IPS DF 6.9 (cell line): Measurements from ENCODE around the gene CCDC149.
A peak's percentile ranks its signal among the peaks of the same experiment; 100 is the strongest.

Experiments
- DNase-seq: peaks from one replicate; pipeline ENCODE4 v3.0.0-alpha.2; 2013; ENCODE audit warnings: low read depth, low spot score
- H3K27ac ChIP-seq: one replicate; pipeline ENCODE4 v1.5.1; 2013; ENCODE audit warnings: low read length, control low read depth
- H3K27me3 ChIP-seq: 2 replicates; pipeline ENCODE4 v1.6.1; 2013; ENCODE audit warnings: mild to moderate bottlenecking, low read length; ENCODE audit not compliant: control insufficient read depth, insufficient read depth
- H3K36me3 ChIP-seq: 2 replicates; pipeline ENCODE4 v1.6.1; 2013; ENCODE audit warnings: low read length; ENCODE audit not compliant: control insufficient read depth, insufficient read depth
- H3K4me1 ChIP-seq: 2 replicates; pipeline ENCODE4 v1.6.1; 2013; ENCODE audit warnings: low read length; ENCODE audit not compliant: control insufficient read depth, insufficient read depth
- H3K4me3 ChIP-seq: 2 replicates; pipeline ENCODE4 v1.5.1; 2013; ENCODE audit warnings: mild to moderate bottlenecking, low read length
- H3K9me3 ChIP-seq: 2 replicates; pipeline ENCODE4 v1.6.1; 2013; ENCODE audit warnings: low read length, inconsistent platforms; ENCODE audit not compliant: control insufficient read depth, insufficient read depth
- WGBS: extraction: QIAGEN DNeasy Blood & Tissue Kit; methylation state at CpG from one replicate; pipeline ENCODE4 v1.1.7; 2013; ENCODE audit warnings: mixed read lengths, missing lambda C conversion rate; ENCODE audit not compliant: insufficient read length, insufficient coverage; 5-methylcytosine and 5-hydroxymethylcytosine counted together

CCDC149 gene

GRCh38 chr4:24798036-24798610, 114.7 kb downstream of the CCDC149 start:
- Histone ChIP-seq H3K27me3 (peaks cover 20% of the 10 kb centered on the region; the same call in 1 of the 2 replicates), H3K4me3 (no peak overlapping the region), H3K27ac (no peak overlapping the region), H3K9me3 (no peaks in the 10 kb centered on the region), H3K36me3 (no peaks in the 10 kb centered on the region), H3K4me1 (peaks cover 5% of the 10 kb centered on the region; the same call in 1 of the 2 replicates)
- no peak for DNase-seq
- no CpG with 5 or more reads among the region's 5 CpGs for WGBS

DNA sequence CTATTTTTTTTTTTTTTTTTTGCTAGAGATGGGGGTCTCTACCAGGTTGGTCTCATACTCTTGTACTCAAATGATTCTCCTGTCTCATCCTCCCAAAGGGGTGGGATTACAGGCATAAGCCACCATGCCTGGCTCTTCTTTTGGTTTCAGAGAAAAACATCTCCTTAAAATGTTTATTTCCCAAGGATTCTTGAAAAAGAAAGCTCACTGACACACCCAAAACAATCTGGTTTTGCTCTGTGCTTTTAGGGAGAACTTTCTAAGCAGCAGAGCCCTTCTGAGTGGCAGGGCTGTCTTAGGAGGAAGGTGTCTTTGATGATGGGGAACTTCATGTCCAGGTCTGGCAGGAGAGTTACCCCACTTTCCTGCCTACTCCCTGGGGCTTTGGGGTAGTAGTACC, 116.2 kb downstream of the CCDC149 start:
- no peak overlapping the region for H3K27ac ChIP-seq
- peaks cover 5% of the 10 kb centered on the region; the same call in 1 of the 2 replicates for H3K4me1 ChIP-seq
- H3K36me3 ChIP-seq = no peaks in the 10 kb centered on the region
- H3K4me3 ChIP-seq = no peak overlapping the region
- DNase-seq = no peak
- H3K9me3 ChIP-seq = no peaks in the 10 kb centered on the region
- H3K27me3 ChIP-seq = peaks cover 20% of the 10 kb centered on the region; the same call in 1 of the 2 replicates

GRCh38 chr4:24795666-24796381, 117.0 kb downstream of the CCDC149 start:
- whole genome bisulfite sequencing = no CpG with 5 or more reads among the region's 9 CpGs
- H3K27me3 ChIP-seq = peaks cover 20% of the 10 kb centered on the region; the same call in 1 of the 2 replicates
- no peak for DNase-seq
- peak overlapping the region; percentile 0; the same call in 1 of the 2 replicates for H3K4me3 ChIP-seq
- no peak overlapping the region for H3K27ac ChIP-seq
- no peaks in the 10 kb centered on the region for H3K9me3 ChIP-seq
- H3K36me3 ChIP-seq = no peaks in the 10 kb centered on the region
- H3K4me1 ChIP-seq = peaks cover 5% of the 10 kb centered on the region; the same call in 1 of the 2 replicates

GRCh38 chr4:24794916-24795665, 117.8 kb downstream of the CCDC149 start, which contains the start of gene SOD3:
SOD3 (plus strand) TSS chr4:24795573; CDS start chr4:24799522, 3,949 bp downstream.
- DNase-seq = peak; percentile 74
- Histone ChIP-seq H3K9me3 (no peaks in the 10 kb centered on the region), H3K36me3 (no peaks in the 10 kb centered on the region), H3K27me3 (peaks cover 17% of the 10 kb centered on the region; the same call in 1 of the 2 replicates), H3K4me3 (peak within 1 kb of the TSS; percentile 0; the same call in 1 of the 2 replicates), H3K27ac (no peak within 1 kb of the TSS), H3K4me1 (peaks cover 4% of the 10 kb centered on the region; the same call in 1 of the 2 replicates)
- no CpG with 5 or more reads among the region's 21 CpGs for WGBS

DNA sequence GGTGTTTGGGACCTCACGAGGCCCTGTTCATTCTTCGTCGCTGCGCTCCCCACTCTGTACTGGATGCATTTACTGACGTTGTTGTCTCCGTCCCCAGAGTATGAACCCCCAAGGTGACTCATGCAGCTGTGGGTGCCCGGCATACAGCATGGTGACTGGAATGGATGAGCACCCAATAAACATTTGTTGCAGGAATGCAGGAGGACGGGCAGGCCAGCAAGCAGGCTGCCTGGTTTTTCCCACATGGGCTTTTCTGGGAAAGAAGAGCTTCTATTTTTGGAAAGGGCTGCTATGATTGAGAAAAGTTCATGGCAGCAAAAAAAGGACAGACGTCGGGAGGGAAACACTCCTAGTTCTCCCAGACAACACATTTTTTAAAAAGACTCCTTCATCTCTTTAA, 118.4 kb downstream of the CCDC149 start:
- peaks cover 12% of the 10 kb centered on the region; the same call in 1 of the 2 replicates for H3K27me3 ChIP-seq
- H3K4me1 ChIP-seq = peaks cover 4% of the 10 kb centered on the region; the same call in 1 of the 2 replicates
- H3K4me3 ChIP-seq = no peak overlapping the region
- H3K9me3 ChIP-seq = no peaks in the 10 kb centered on the region
- H3K36me3 ChIP-seq = no peaks in the 10 kb centered on the region
- WGBS = no CpG with 5 or more reads among the region's 10 CpGs
- DNase-seq = no peak
- H3K27ac ChIP-seq = no peak overlapping the region

DNA sequence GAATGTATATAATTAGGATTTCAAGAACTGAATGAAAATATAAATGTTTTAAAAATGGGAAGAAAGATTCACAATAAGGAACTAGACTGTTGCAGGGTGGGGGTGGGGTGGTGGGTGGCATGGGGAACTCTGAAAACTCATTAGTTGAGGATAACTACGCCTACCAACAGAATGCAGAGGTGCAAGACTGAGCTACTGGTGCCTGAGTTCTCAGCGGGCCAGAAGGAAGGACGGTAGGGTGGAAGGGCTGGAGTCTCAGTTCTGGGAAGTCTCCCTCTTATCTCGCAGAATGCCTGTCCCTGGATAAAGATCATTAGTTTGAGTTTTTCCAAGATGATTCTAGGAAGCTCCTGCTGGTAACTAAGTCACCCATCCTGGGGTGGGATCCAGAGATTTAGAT, 118.8 kb downstream of the CCDC149 start:
- no CpG with 5 or more reads among the region's 4 CpGs for WGBS
- H3K27ac ChIP-seq = no peak overlapping the region
- DNase-seq = no peak

DNA sequence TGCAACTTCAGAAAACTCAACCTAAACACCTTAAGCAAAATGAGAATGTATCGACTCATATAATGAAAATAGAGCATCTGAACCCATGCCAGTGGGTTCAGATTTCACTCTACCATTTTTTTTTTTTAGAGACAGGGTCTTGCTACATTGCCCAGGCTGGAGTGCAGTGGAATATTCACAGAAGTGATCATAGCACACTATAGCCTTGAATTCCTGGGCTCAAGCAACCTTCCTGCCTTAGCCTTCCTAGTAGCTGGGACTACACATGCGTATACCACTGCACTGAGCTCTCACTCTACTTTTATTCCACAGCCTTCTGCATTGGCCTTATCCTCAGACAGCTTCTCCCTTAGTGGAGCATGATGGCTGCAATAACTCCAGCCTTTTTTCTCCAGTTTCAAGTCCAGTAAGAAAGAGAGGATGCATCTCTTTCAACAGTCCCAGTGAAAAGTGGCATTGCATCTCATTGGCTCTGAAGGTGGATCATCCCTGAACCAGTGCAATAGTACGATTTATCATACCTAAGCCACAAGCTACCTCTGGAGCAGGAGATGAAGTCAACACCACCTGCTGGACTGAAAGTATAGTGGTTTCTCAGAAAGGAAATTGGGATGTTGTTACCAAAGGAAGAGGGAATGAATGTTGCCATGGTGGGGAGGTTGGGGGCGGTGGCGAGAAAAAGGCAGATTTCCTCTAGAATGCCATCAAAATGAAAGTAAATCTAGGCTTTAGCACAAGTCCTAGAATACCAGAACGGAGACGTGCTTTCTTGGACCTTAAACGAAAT, 119.4 kb downstream of the CCDC149 start:
- no peak overlapping the region for H3K4me3 ChIP-seq
- H3K9me3 ChIP-seq = no peaks in the 10 kb centered on the region
- peaks cover 2% of the 10 kb centered on the region; the same call in 1 of the 2 replicates for H3K27me3 ChIP-seq
- DNase-seq = no peak
- H3K4me1 ChIP-seq = peaks cover 4% of the 10 kb centered on the region; the same call in 1 of the 2 replicates
- H3K27ac ChIP-seq = no peak overlapping the region
- WGBS = no CpG with 5 or more reads among the region's 8 CpGs
- H3K36me3 ChIP-seq = no peaks in the 10 kb centered on the region

More for the DNA sequence above, 118.8 kb downstream of the CCDC149 start:
- Histone ChIP-seq H3K36me3 (no peaks in the 10 kb centered on the region), H3K4me3 (no peak overlapping the region), H3K27me3 (peaks cover 8% of the 10 kb centered on the region; the same call in 1 of the 2 replicates), H3K4me1 (peaks cover 4% of the 10 kb centered on the region; the same call in 1 of the 2 replicates), H3K9me3 (no peaks in the 10 kb centered on the region)

DNA sequence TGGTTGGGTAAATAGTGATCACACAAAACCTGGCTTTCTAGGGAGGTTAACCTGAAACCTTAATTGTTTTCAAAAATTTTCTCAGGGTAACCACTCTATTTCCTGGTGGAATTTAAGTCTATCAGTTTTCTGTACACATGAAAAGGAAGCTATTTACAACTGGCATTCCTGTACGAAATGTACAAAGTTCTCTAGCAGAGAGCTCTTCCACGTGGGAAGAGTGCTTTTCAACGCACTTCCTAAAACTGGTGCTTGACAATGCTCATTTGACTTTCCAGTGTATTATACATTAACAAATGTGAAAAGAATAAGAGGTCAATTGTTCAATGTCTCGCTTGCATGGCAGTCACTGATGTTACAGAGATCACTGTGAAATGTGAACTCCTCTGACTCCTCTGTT, 120.3 kb downstream of the CCDC149 start:
- no peak overlapping the region for H3K4me3 ChIP-seq
- peaks cover 4% of the 10 kb centered on the region; the same call in 1 of the 2 replicates for H3K4me1 ChIP-seq
- no peak for DNase-seq
- WGBS = no CpG with 5 or more reads among the region's 4 CpGs
- H3K27me3 ChIP-seq = no peaks in the 10 kb centered on the region; the same call in 1 of the 2 replicates
- H3K9me3 ChIP-seq = no peaks in the 10 kb centered on the region
- no peaks in the 10 kb centered on the region for H3K36me3 ChIP-seq
- H3K27ac ChIP-seq = no peak overlapping the region

- H3K4me1 ChIP-seq = peaks cover 4% of the 10 kb centered on the region; the same call in 1 of the 2 replicates
Measured at GRCh38 chr4:24791043-24791442, 121.8 kb downstream of the CCDC149 start.

More at GRCh38 chr4:24791043-24791442, 121.8 kb downstream of the CCDC149 start:
- H3K9me3 ChIP-seq = no peaks in the 10 kb centered on the region
- H3K36me3 ChIP-seq = no peaks in the 10 kb centered on the region
- no peak for DNase-seq
- no peak overlapping the region for H3K27ac ChIP-seq
- H3K27me3 ChIP-seq = no peaks in the 10 kb centered on the region; the same call in 1 of the 2 replicates
- H3K4me3 ChIP-seq = no peak overlapping the region
